NK-92 (cell line): ENCODE measurements around the gene FADS3.

Experiments
- DNase-seq: peaks from one replicate; lab custom pipeline; 2025; ENCODE audit not compliant: unreplicated experiment; lab: John Stamatoyannopoulos, UW

The FADS3 gene

GRCh38 chr11:61839742-61840141 is 51.6 kb downstream of the FADS3 start:
- no peak for DNase-seq

GRCh38 chr11:61838921-61839320 is 52.4 kb downstream of the FADS3 start:
- DNase-seq = no peak

GRCh38 chr11:61838501-61838900 is 52.8 kb downstream of the FADS3 start:
- DNase-seq = no peak

- no peak for DNase-seq
These were observed 53.8 kb downstream of the FADS3 start for GRCh38 chr11:61837411-61838005.

GRCh38 chr11:61836193-61836592 is 55.2 kb downstream of the FADS3 start:
- DNase-seq = no peak

GRCh38 chr11:61834278-61835048 is 56.9 kb downstream of the FADS3 start:
- DNase-seq = no peak

- DNase-seq = no peak
These were observed 57.4 kb downstream of the FADS3 start for GRCh38 chr11:61833926-61834277.

GRCh38 chr11:61833471-61833870 is 57.9 kb downstream of the FADS3 start:
- no peak for DNase-seq

- DNase-seq = no peak
These were observed 58.6 kb downstream of the FADS3 start for GRCh38 chr11:61832754-61833153.

GRCh38 chr11:61832207-61832606 is 59.1 kb downstream of the FADS3 start:
- no peak for DNase-seq

- no peak for DNase-seq
These were observed 60.9 kb downstream of the FADS3 start for GRCh38 chr11:61830237-61831105.

GRCh38 chr11:61829806-61830205 is 61.5 kb downstream of the FADS3 start:
- no peak for DNase-seq

GRCh38 chr11:61828629-61829407 is 62.5 kb downstream of the FADS3 start:
- no peak for DNase-seq

GRCh38 chr11:61828379-61828628 is 63.0 kb downstream of the FADS3 start:
- DNase-seq = no peak

- no peak for DNase-seq
These were observed 63.6 kb downstream of the FADS3 start, which contains the start of gene FADS2 for GRCh38 chr11:61827571-61828378. Gene FADS2 (plus strand): TSS chr11:61828300. CDS start chr11:61828391, 91 bp downstream.

GRCh38 chr11:61826930-61827570 is 64.3 kb downstream of the FADS3 start:
- DNase-seq = no peak
